HEK293T (cell line): ENCODE results near the gene GAREM1.

Experiments used
- CTCF ChIA-PET: fragments of 350-600 bp; formaldehyde crosslinking; extraction: SDS; loops from one replicate; lab custom pipeline; 2021; ENCODE audit warnings: antibody characterized with exemption, inconsistent platforms; lab: Yijun Ruan, JAX
- POLR2A ChIA-PET: fragments of 350-600 bp; formaldehyde crosslinking; extraction: SDS; loops from one replicate; lab custom pipeline; 2020; ENCODE audit warnings: antibody characterized with exemption, inconsistent platforms; lab: Yijun Ruan, JAX
- DNase-seq: peaks from one replicate; pipeline ENCODE4 v3.0.0; 2012; ENCODE audit warnings: mixed read lengths; ENCODE audit errors: extremely low spot score
- ARNT ChIP-seq: fragments of 450-650 bp; IDR thresholded peaks from 2 replicates; pipeline ENCODE4 v1.6.1; 2017; ENCODE audit warnings: mild to moderate bottlenecking
- BHLHE40 ChIP-seq: fragments of 450-650 bp; IDR thresholded peaks from 2 replicates; pipeline ENCODE4 v1.6.1; 2016; ENCODE audit warnings: mild to moderate bottlenecking, moderate library complexity, borderline replicate concordance
- CTBP1 ChIP-seq: fragments of 450-650 bp; IDR thresholded peaks from 2 replicates; pipeline ENCODE4 v1.6.1; 2016; ENCODE audit warnings: borderline replicate concordance
- ELF4 ChIP-seq: fragments of 450-650 bp; IDR thresholded peaks from 2 replicates; pipeline ENCODE4 v1.6.1; 2017; ENCODE audit warnings: antibody characterized with exemption
- FOXA1 ChIP-seq: fragments of 450-650 bp; IDR thresholded peaks from 2 replicates; pipeline ENCODE4 v1.6.1; 2016; ENCODE audit warnings: mild to moderate bottlenecking
- FOXK2 ChIP-seq: fragments of 450-650 bp; IDR thresholded peaks from 2 replicates; pipeline ENCODE4 v1.6.1; 2016; ENCODE audit warnings: mild to moderate bottlenecking
- FOXM1 ChIP-seq: fragments of 450-650 bp; IDR thresholded peaks from 2 replicates; pipeline ENCODE4 v1.6.1; 2017; ENCODE audit warnings: mild to moderate bottlenecking, borderline replicate concordance
- HDGF ChIP-seq: fragments of 450-650 bp; IDR thresholded peaks from 2 replicates; pipeline ENCODE4 v1.6.1; 2017; ENCODE audit warnings: antibody characterized with exemption, borderline replicate concordance
- L3MBTL2 ChIP-seq: fragments of 450-650 bp; conservative IDR thresholded peaks from 2 replicates; pipeline ENCODE4 v1.6.1; 2016; ENCODE audit warnings: mild to moderate bottlenecking
- LEF1 ChIP-seq: fragments of 450-650 bp; IDR thresholded peaks from 2 replicates; pipeline ENCODE4 v1.6.1; 2017; ENCODE audit warnings: mild to moderate bottlenecking, borderline replicate concordance
- NFRKB ChIP-seq: fragments of 450-650 bp; IDR thresholded peaks from 2 replicates; pipeline ENCODE4 v1.6.1; 2016; ENCODE audit warnings: mild to moderate bottlenecking, moderate library complexity
- SP1 ChIP-seq: fragments of 450-650 bp; IDR thresholded peaks from 2 replicates; pipeline ENCODE4 v1.6.1; 2017
- SUZ12 ChIP-seq: fragments of 450-650 bp; IDR thresholded peaks from 2 replicates; pipeline ENCODE4 v1.6.1; 2016; ENCODE audit warnings: mild to moderate bottlenecking
- TARDBP ChIP-seq: fragments of 450-650 bp; IDR thresholded peaks from 2 replicates; pipeline ENCODE4 v1.6.1; 2016
- ZNF384 ChIP-seq: fragments of 450-650 bp; IDR thresholded peaks from 2 replicates; pipeline ENCODE4 v1.6.1; 2016
- TF ChIP-seq, protein P1 (sequence below): fragments of 450-650 bp; IDR thresholded peaks from 2 replicates; pipeline ENCODE4 v1.6.1; 2016

Gene GAREM1

GRCh38 chr18:32271672-32272208 is 198.9 kb downstream of the GAREM1 start:
- peak; percentile 81 for DNase-seq
- TF ChIP-seq FOXK2 (no peak), SUZ12 (no peak), SP1 (no peak), ARNT (no peak), ZNF384 (no peak), LEF1 (no peak)
- TF ChIP-seq, protein P1, sequence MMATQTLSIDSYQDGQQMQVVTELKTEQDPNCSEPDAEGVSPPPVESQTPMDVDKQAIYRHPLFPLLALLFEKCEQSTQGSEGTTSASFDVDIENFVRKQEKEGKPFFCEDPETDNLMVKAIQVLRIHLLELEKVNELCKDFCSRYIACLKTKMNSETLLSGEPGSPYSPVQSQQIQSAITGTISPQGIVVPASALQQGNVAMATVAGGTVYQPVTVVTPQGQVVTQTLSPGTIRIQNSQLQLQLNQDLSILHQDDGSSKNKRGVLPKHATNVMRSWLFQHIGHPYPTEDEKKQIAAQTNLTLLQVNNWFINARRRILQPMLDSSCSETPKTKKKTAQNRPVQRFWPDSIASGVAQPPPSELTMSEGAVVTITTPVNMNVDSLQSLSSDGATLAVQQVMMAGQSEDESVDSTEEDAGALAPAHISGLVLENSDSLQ: no peak
- POLR2A ChIA-PET: interaction anchor here (1.0 to 2.3 kb wide), 2 partner anchors 198 to 199 kb away, joined by 3 to 20 read pairs; partner anchors contain the start of gene GAREM1
- CTCF ChIA-PET: interaction anchor here (0.6 to 6.4 kb wide), 27 partner anchors 10 to 622 kb away, joined by 3 to 102 read pairs (median 4); partner anchors contain the start of gene GAREM1

- no peak for DNase-seq
- ChIA-PET CTCF (interaction anchor here (0.6 to 6.4 kb wide), 4 partner anchors 10 to 901 kb away, joined by 3 to 102 read pairs (median 22); partner anchors contain the start of gene GAREM1), POLR2A (interaction anchor here (2.3 kb wide), 1 partner anchor 201 kb away, joined by 20 read pairs; the partner anchor contains the start of gene GAREM1)
- TF ChIP-seq ZNF384 (no peak), FOXK2 (no peak), NFRKB (no peak), FOXA1 (no peak), L3MBTL2 (no peak), ELF4 (no peak), LEF1 (no peak), CTBP1 (no peak)
- TF ChIP-seq, protein P1: no peak
These were observed 200.3 kb downstream of the GAREM1 start for GRCh38 chr18:32270341-32270740.

DNA sequence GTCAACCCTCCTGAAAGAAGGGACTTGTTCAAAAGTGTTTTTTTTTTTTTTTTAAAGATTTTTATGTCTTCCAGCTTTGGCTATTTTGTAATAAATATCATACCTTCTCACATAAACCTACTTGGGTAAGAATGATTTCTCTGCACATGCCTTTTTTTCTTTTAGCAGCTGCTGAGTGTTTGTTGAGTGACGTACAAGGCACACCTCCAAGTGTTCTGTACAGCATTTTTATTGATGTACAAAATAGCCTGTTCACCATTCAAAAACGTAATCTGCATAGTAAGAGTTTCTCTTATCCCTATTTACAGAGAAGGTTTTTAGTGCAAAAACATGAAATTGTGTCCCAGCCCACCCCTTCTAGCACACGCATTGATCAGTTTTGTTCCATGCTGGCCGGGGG is 203.2 kb downstream of the GAREM1 start:
- CTCF ChIA-PET: interaction anchor here (1.2 to 2.2 kb wide), 4 partner anchors 9 to 110 kb away, joined by 3 to 5 read pairs (median 3); no protein-coding TSS in a partner anchor
- DNase-seq: no peak
- TF ChIP-seq HDGF: no peak
- TF ChIP-seq, protein P1: no peak
- no peak for TF ChIP-seq NFRKB
- no peak for TF ChIP-seq ELF4
- no peak for TF ChIP-seq FOXA1
- TF ChIP-seq TARDBP: no peak
- no peak for TF ChIP-seq SP1
- no peak for TF ChIP-seq ARNT
- TF ChIP-seq BHLHE40: no peak
- POLR2A ChIA-PET: no interaction called here

DNA sequence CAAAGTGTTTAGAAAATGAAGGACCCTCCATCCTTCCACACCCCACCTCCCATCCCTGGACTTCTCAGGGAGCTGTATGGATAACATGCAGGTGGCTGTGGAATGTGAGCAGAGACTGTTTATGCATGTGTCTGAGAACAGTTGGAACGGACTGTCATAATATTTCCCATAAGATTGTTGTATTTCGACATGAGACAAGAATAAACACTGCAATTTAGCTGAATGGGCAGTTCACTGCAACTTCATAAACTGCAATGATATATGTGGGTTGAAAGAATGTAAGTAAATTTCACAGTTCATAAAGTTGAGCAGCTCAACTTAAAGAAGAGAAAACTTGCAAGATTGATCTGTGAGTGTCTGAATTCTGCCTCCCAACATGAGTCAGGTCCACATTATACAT is 206.3 kb downstream of the GAREM1 start:
- POLR2A ChIA-PET: no interaction called here
- TF ChIP-seq HDGF (no peak), FOXK2 (no peak), BHLHE40 (no peak), ELF4 (no peak), SUZ12 (no peak), FOXM1 (no peak), CTBP1 (no peak), FOXA1 (no peak)
- TF ChIP-seq, protein P1: no peak; the same call in 1 of the 2 replicates
- no peak for DNase-seq
- CTCF ChIA-PET: interaction anchor here (0.6 kb wide), 1 partner anchor 288 kb away, joined by 3 read pairs; no protein-coding TSS in a partner anchor

GRCh38 chr18:32262092-32262491 is 208.6 kb downstream of the GAREM1 start:
- no peak for DNase-seq
- ChIA-PET POLR2A (no interaction called here), CTCF (interaction anchor here (2.7 kb wide), 1 partner anchor 10 kb away, joined by 11 read pairs; no protein-coding TSS in a partner anchor)
- TF ChIP-seq, protein P1: no peak
- TF ChIP-seq CTBP1 (no peak), ZNF384 (no peak), FOXA1 (no peak), FOXK2 (no peak), ARNT (no peak), NFRKB (no peak), SP1 (no peak), SUZ12 (no peak), ELF4 (no peak)
